ENCODE data around the gene EMILIN2.

Gene EMILIN2

GRCh38 chr18:2879889-2880288 is 33.1 kb downstream of the EMILIN2 start:
- no peak for DNase-seq

- no peak for DNase-seq
Measured at GRCh38 chr18:2880473-2880872, 33.7 kb downstream of the EMILIN2 start.

- DNase-seq: no peak
Measured at GRCh38 chr18:2881088-2881839, 34.5 kb downstream of the EMILIN2 start.

- DNase-seq: peak; percentile 37
Measured at GRCh38 chr18:2881840-2882195, 35.0 kb downstream of the EMILIN2 start.

GRCh38 chr18:2882201-2882600 is 35.4 kb downstream of the EMILIN2 start:
- DNase-seq: no peak

- DNase-seq: peak; percentile 71
Measured at GRCh38 chr18:2883076-2883735, 36.4 kb downstream of the EMILIN2 start.

- no peak for DNase-seq
Measured at GRCh38 chr18:2884706-2885285, 38.0 kb downstream of the EMILIN2 start.

- DNase-seq: no peak
Measured at GRCh38 chr18:2887470-2887869, 40.7 kb downstream of the EMILIN2 start.

GRCh38 chr18:2889761-2890192 is 43.0 kb downstream of the EMILIN2 start:
- DNase-seq: peak; percentile 33

- DNase-seq: no peak
Measured at GRCh38 chr18:2890606-2891005, 43.8 kb downstream of the EMILIN2 start.

- peak; percentile 47 for DNase-seq
Measured at GRCh38 chr18:2891526-2892431, 45.0 kb downstream of the EMILIN2 start.

- DNase-seq: no peak
Measured at GRCh38 chr18:2893056-2893455, 46.2 kb downstream of the EMILIN2 start.

- DNase-seq: no peak
Measured at GRCh38 chr18:2893676-2894075, 46.9 kb downstream of the EMILIN2 start.

GRCh38 chr18:2894131-2894840 is 47.5 kb downstream of the EMILIN2 start:
- no peak for DNase-seq

GRCh38 chr18:2894841-2895370 is 48.1 kb downstream of the EMILIN2 start:
- DNase-seq: no peak

- no peak for DNase-seq
Measured at GRCh38 chr18:2895391-2895790, 48.6 kb downstream of the EMILIN2 start.

- no peak for DNase-seq
Measured at GRCh38 chr18:2896990-2897389, 50.2 kb downstream of the EMILIN2 start.

- no peak for DNase-seq
Measured at GRCh38 chr18:2897448-2898185, 50.8 kb downstream of the EMILIN2 start.

- no peak for DNase-seq
Measured at GRCh38 chr18:2898186-2898640, 51.4 kb downstream of the EMILIN2 start.

- DNase-seq: no peak
Measured at GRCh38 chr18:2900684-2901422, 54.0 kb downstream of the EMILIN2 start.
